Epithelial cell of esophagus (primary cell): ENCODE data around the gene CRYBA4.
A peak's percentile ranks its signal among the peaks of the same experiment; 100 is the strongest.

Experiments
- DNase-seq: peaks from one replicate; pipeline ENCODE4 v3.0.0; 2010; ENCODE audit warnings: low read depth
- H3K4me3 ChIP-seq: 2 replicates; pipeline ENCODE4 v1.5.1; 2011; ENCODE audit warnings: mild to moderate bottlenecking, low read length, control low read depth
- CTCF ChIP-seq: IDR thresholded peaks from 2 replicates; pipeline ENCODE4 v1.5.1; 2011; ENCODE audit warnings: low read depth, mild to moderate bottlenecking, low read length, control low read depth, inconsistent platforms; ENCODE audit not compliant: insufficient read depth; ENCODE audit errors: missing control alignments

The CRYBA4 gene

DNA sequence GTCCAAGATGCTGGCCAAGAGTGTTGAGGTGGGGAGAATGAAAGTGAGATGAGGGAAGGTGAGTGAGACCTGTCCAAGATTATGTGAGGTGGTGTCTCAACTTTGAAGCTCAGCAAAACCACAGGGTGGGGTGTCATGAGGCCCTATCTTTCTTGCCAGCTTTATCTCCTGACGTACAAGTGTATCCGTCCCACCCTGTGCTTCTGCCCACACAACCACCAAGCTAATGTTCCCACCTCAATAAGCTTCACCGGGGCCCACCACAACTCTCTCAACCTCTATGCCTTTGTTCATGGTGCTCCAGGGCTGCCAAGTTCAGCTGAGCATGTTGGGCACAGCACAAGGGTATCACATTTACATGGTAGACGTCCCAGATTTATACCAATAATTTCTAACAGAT, 24.7 kb upstream of the CRYBA4 start:
- no peak overlapping the region for H3K4me3 ChIP-seq
- no peak for TF ChIP-seq CTCF
- DNase-seq: no peak

- no peak for TF ChIP-seq CTCF
- no peak overlapping the region for H3K4me3 ChIP-seq
These were observed 24.3 kb upstream of the CRYBA4 start for GRCh38 chr22:26597480-26597879.

DNA sequence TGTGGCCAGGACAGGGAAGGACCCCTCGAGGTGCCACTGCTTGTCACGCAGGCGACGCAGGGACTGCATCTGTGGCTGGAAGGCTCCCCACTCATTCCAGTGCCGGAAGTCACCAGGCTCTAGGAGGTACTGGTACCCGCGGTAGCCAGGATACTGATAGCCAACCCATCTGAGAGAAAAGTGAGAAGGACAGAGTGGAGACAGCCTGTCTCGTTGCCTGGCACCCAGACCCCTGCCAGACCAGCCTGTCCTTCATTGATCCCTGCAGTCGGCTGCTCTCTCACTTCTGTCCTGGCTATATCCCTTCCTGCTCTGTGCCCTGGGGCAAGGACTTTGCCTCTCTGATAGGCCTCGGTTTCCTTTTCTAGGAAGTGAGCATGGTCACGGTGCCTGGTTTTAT, 22.3 kb upstream of the CRYBA4 start:
- TF ChIP-seq CTCF: no peak
- no peak overlapping the region for H3K4me3 ChIP-seq
- no peak for DNase-seq

More at GRCh38 chr22:26597480-26597879, 24.3 kb upstream of the CRYBA4 start:
- no peak for DNase-seq

DNA sequence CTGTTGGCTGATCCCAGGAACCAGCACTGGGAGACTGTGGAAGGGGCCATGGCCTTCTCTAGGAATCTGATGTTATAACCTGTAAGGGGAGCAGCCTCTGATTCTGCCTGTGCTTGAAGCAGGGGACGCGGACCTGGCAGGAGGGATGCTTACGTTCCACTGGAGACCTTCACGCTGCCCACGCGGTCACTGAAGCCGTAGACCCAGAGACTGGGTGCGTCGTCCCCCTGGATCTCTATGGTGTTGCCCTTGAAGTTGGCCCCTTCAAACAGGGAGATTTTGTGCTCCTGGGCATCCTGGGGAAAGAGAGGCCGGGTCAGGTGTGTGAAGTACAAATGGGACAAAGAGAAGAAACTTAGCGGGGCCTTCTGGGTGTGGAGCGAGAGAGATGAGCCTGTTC, 20.0 kb upstream of the CRYBA4 start:
- no peak overlapping the region for H3K4me3 ChIP-seq
- TF ChIP-seq CTCF: no peak
- DNase-seq: no peak

- TF ChIP-seq CTCF: no peak
- DNase-seq: no peak
- no peak overlapping the region for H3K4me3 ChIP-seq
These were observed 19.6 kb upstream of the CRYBA4 start for GRCh38 chr22:26602127-26602526.

DNA sequence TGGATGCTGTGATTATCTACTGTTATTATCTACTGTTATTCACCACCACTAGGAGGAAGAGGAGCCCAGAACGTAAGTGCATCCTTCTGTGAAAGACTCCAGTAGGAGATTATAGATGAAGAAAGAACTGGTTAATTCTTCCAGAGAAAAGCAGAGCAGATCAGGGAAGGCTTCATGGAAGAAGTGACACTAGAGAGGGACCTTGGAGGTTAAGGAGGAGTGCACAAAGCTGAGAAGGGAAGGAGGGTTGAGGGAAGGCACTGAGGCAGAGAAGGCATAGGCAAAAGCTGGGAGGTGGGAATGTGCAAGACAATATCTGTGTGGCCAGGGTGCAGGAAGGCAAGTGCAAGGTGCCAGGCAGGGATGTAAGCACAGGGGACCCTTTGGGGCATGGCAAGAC, 17.4 kb upstream of the CRYBA4 start:
- TF ChIP-seq CTCF: no peak
- DNase-seq: no peak
- H3K4me3 ChIP-seq: no peak overlapping the region

DNA sequence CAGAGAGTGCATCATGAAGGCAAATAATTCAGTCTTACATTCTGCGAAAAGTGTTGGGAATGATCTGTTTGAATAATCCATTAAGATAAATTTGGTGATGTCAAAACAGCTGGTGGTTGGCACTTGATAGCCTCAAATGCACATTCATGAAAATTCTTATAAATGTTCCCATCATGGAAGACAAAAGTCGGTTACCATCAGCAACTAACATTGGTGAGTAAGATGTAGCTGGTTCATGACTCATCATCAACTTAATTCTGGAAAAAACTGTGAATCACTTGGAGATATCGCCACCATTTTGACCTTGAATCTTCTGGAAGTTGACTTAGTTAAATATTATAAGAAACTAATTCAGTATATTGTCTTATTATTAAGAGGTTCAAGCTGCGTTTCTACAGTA, 15.2 kb upstream of the CRYBA4 start:
- DNase-seq: peak; percentile 57

More for the DNA sequence above, 15.2 kb upstream of the CRYBA4 start:
- H3K4me3 ChIP-seq: no peak overlapping the region
- TF ChIP-seq CTCF: no peak
